Stimulated activated naive CD4-positive, alpha-beta T cell treated with Interleukin-2 at 50 U/mL for 16 hours (primary cell): ENCODE measurements around the gene PML.
"Not testable (repeated sequence)": the region's sequence is repeated elsewhere in the genome, so short reads cannot be mapped to it uniquely, and the experiment has no call there.

ENCODE experiments used
- DNase-seq: peaks from one replicate; lab custom pipeline; 2025; lab: John Stamatoyannopoulos, UW

PML gene

GRCh38 chr15:73957785-73958184 is 36.7 kb upstream of the PML start:
- DNase-seq, result no peak

GRCh38 chr15:73959012-73959581 is 35.4 kb upstream of the PML start:
- DNase-seq, result no peak

- no peak for DNase-seq
These were observed 34.7 kb upstream of the PML start for GRCh38 chr15:73959801-73960200.

GRCh38 chr15:73960472-73961070 is 33.9 kb upstream of the PML start:
- DNase-seq, result not testable (repeated sequence)

GRCh38 chr15:73962433-73962832 is 32.1 kb upstream of the PML start:
- no peak for DNase-seq

GRCh38 chr15:73964736-73965093 is 29.8 kb upstream of the PML start:
- DNase-seq, result peak; percentile 78

- DNase-seq, result peak; percentile 65
These were observed 29.3 kb upstream of the PML start for GRCh38 chr15:73965094-73965757.

- no peak for DNase-seq
These were observed 28.8 kb upstream of the PML start for GRCh38 chr15:73965758-73966113.

- no peak for DNase-seq
These were observed 26.1 kb upstream of the PML start for GRCh38 chr15:73968461-73968860.

GRCh38 chr15:73969151-73969759 is 25.3 kb upstream of the PML start:
- no peak for DNase-seq

- DNase-seq, result peak; percentile 71
These were observed 21.4 kb upstream of the PML start for GRCh38 chr15:73972984-73973682.

- not testable (repeated sequence) for DNase-seq
These were observed 20.8 kb upstream of the PML start for GRCh38 chr15:73973683-73974200.

- DNase-seq, result not testable (repeated sequence)
These were observed 18.9 kb upstream of the PML start for GRCh38 chr15:73975440-73976125.

- no peak for DNase-seq
These were observed 15.6 kb upstream of the PML start for GRCh38 chr15:73978896-73979295.

- no peak for DNase-seq
These were observed 14.9 kb upstream of the PML start for GRCh38 chr15:73979636-73980035.

- no peak for DNase-seq
These were observed 12.7 kb upstream of the PML start for GRCh38 chr15:73981761-73982221.

GRCh38 chr15:73982222-73982962 is 12.1 kb upstream of the PML start:
- DNase-seq, result no peak

- DNase-seq, result no peak
These were observed 11.2 kb upstream of the PML start for GRCh38 chr15:73983211-73983727.

- DNase-seq, result no peak
These were observed 10.7 kb upstream of the PML start for GRCh38 chr15:73983773-73984172.

GRCh38 chr15:73984208-73984979 is 10.1 kb upstream of the PML start:
- DNase-seq, result no peak
